Sigmoid colon (tissue), 7 donors: ENCODE results near the gene SCAPER. TPM values are rescaled to one million over a fixed set of nuclear protein-coding genes. Genes with fewer than 3 reads are reported as not detected.

Experiments used
- DNase-seq: peaks from one replicate; pipeline ENCODE4 v3.0.0-alpha.2; 2019
- H3K27ac ChIP-seq, 4 donors: fragments of 200-600 bp; sonication (generic); one replicate each; pipeline ENCODE4 v1.5.1; 2016 to 2019; ENCODE audit warnings: mild to moderate bottlenecking in 1 of 4
- H3K27me3 ChIP-seq, 3 donors: fragments of 200-600 bp; sonication (generic); one replicate each; pipeline ENCODE4 v1.5.1; 2019; ENCODE audit warnings: mild to moderate bottlenecking in 1 of 3
- H3K36me3 ChIP-seq, 4 donors: fragments of 200-600 bp; sonication (generic); one replicate each; pipeline ENCODE4 v1.5.1; 2016 to 2019
- H3K4me1 ChIP-seq, 4 donors: fragments of 200-600 bp; sonication (generic); one replicate each; pipeline ENCODE4 v1.5.1; 2017 to 2019
- H3K4me3 ChIP-seq, 4 donors: fragments of 200-600 bp; sonication (generic); one replicate each; pipeline ENCODE4 v1.5.1; 2017 to 2019; ENCODE audit warnings: mild to moderate bottlenecking in 2 of 4, moderate library complexity in 1 of 4
- H3K9me3 ChIP-seq, 4 donors: fragments of 200-600 bp in 3 of 4; sonication (generic) in 3 of 4; one replicate each; pipeline versions ENCODE4 v1.5.1 to v1.6.1; 2013 to 2019
- CTCF ChIP-seq, 4 experiments: fragments of 450-650 bp in 3 of 4; fragments of 200-600 bp in 1 of 4; IDR thresholded peaks; one replicate each; pipeline ENCODE4 v1.5.1; 2016 to 2019; ENCODE audit warnings: antibody characterized with exemption in 4 of 4, mild to moderate bottlenecking in 3 of 4, moderate library complexity in 2 of 4
- EP300 ChIP-seq, 4 donors: sonication (generic); formaldehyde crosslinking; IDR thresholded peaks; one replicate each; pipeline ENCODE4 v1.6.1; 2017; ENCODE audit warnings: antibody characterized with exemption in 4 of 4
- POLR2A ChIP-seq, 2 donors: fragments of 450-650 bp; IDR thresholded peaks; one replicate each; pipeline ENCODE4 v1.6.1; 2016; ENCODE audit warnings: antibody characterized with exemption in 2 of 2, mild to moderate bottlenecking in 2 of 2, moderate library complexity in 2 of 2
- POLR2AphosphoS5 ChIP-seq, 4 donors: sonication (generic); formaldehyde crosslinking; IDR thresholded peaks; one replicate each; pipeline ENCODE4 v1.6.1; 2017; ENCODE audit warnings: antibody characterized with exemption in 4 of 4
- WGBS, 2 donors: extraction: QIAGEN DNeasy Blood & Tissue Kit; methylation state at CpG; one replicate each; pipeline ENCODE4 v1.1.7; 2013; 5-methylcytosine and 5-hydroxymethylcytosine counted together
- intact Hi-C: fragments of 100-400 bp; cut with DNase I; formaldehyde crosslinking; loops from one replicate; pipeline ENCODE4 v1.15.1; 2023
- polyA plus RNA-seq, 3 donors: library from polyadenylated mRNA; stranded (reverse); fragments of 200-250 nt; gene quantifications; one replicate each; pipeline ENCODE4 v1.2.3, GENCODE V29; 2013
- total RNA-seq, 4 donors: library from RNA; depleted of rRNA; stranded (reverse); fragments of >200 nt; gene quantifications; one replicate each; pipeline ENCODE4 v1.1.0, GENCODE V29; 2016
- donor health status: healthy with polysubstance abuse.
- donor health status: Bipolar disorder and iron deficiency.
- donor health status: healthy.

The SCAPER gene
- total and polyA plus RNA-seq, 7 donors: 5.3 to 40.7 (median 22.5) TPM

GRCh38 chr15:76344893-76345582, 560.1 kb downstream of the SCAPER start:
- Histone ChIP-seq H3K4me1 (peaks cover 0 to 46% (median 37%) of the 10 kb centered on the region in 4 donors), H3K27me3 (peaks cover 56 to 89% (median 83%) of the 10 kb centered on the region in 3 donors), H3K36me3 (no peaks in the 10 kb centered on the region), H3K27ac (peak overlapping the region in 3 of 4 donors; percentile 67 to 76 (median 68)), H3K9me3 (no peaks in the 10 kb centered on the region), H3K4me3 (peak overlapping the region in 1 of 4 donors; percentile 53)
- intact Hi-C loops: no loop called here
- no peak for DNase-seq
- TF ChIP-seq EP300 (IDR thresholded peaks at IDR 0.05) (no peak), POLR2AphosphoS5 (IDR thresholded peaks at IDR 0.05) (no peak), CTCF (IDR thresholded peaks at IDR 0.05) (no peak), POLR2A (IDR thresholded peaks at IDR 0.05) (no peak)
- WGBS, 2 donors: 15 to 23% methylated on average over 3 of the region's 3 CpGs

- Histone ChIP-seq H3K4me1 (peaks cover 0 to 52% (median 44%) of the 10 kb centered on the region in 4 donors), H3K4me3 (peak overlapping the region in 2 of 4 donors; percentile 26 to 34), H3K27me3 (peaks cover 67 to 99% (median 94%) of the 10 kb centered on the region in 3 donors), H3K27ac (peak overlapping the region in 3 of 4 donors; percentile 53 to 64 (median 58)), H3K36me3 (no peaks in the 10 kb centered on the region), H3K9me3 (no peaks in the 10 kb centered on the region)
- no peak for TF ChIP-seq POLR2A (IDR thresholded peaks at IDR 0.05)
- no peak for TF ChIP-seq CTCF (IDR thresholded peaks at IDR 0.05)
- no peak for TF ChIP-seq POLR2AphosphoS5 (IDR thresholded peaks at IDR 0.05)
- TF ChIP-seq EP300 (IDR thresholded peaks at IDR 0.05): no peak
- WGBS, 2 donors: 27 to 28% methylated on average over 16 of the region's 16 CpGs
- intact Hi-C loops: no loop called here
- no peak for DNase-seq
These were observed 561.7 kb downstream of the SCAPER start for GRCh38 chr15:76343313-76343996.

- Histone ChIP-seq H3K4me3 (peak overlapping the region in 3 of 4 donors; percentile 23 to 34 (median 26)), H3K27me3 (peaks cover 74 to 100% (median 96%) of the 10 kb centered on the region in 3 donors), H3K9me3 (no peaks in the 10 kb centered on the region), H3K36me3 (no peaks in the 10 kb centered on the region), H3K4me1 (peaks cover 0 to 58% (median 51%) of the 10 kb centered on the region in 4 donors), H3K27ac (peak overlapping the region in 3 of 4 donors; percentile 53 to 64 (median 58))
- TF ChIP-seq CTCF (IDR thresholded peaks at IDR 0.05) (no peak), POLR2AphosphoS5 (IDR thresholded peaks at IDR 0.05) (peak in 1 of 4 donors; percentile 28), POLR2A (IDR thresholded peaks at IDR 0.05) (no peak)
- intact Hi-C loops: no loop called here
- WGBS, 2 donors: 11 to 19% methylated on average over 87 of the region's 87 CpGs
- DNase-seq: peak; percentile 86
These were observed 562.5 kb downstream of the SCAPER start for GRCh38 chr15:76342382-76343201.

GRCh38 chr15:76342058-76342381, 563.1 kb downstream of the SCAPER start:
- H3K27ac ChIP-seq: peak overlapping the region in 3 of 4 donors; percentile 53 to 64 (median 58)
- H3K4me3 ChIP-seq: peak overlapping the region in 1 of 4 donors; percentile 50
- no peak for DNase-seq
- WGBS, 2 donors: 16 to 27% methylated on average over 20 of the region's 20 CpGs
- intact Hi-C loops: no loop called here
- H3K9me3 ChIP-seq: no peaks in the 10 kb centered on the region
- no peak for TF ChIP-seq POLR2AphosphoS5 (IDR thresholded peaks at IDR 0.05)
- no peak for TF ChIP-seq POLR2A (IDR thresholded peaks at IDR 0.05)
- no peak for TF ChIP-seq CTCF (IDR thresholded peaks at IDR 0.05)
- no peak for TF ChIP-seq EP300 (IDR thresholded peaks at IDR 0.05)
- peaks cover 74 to 100% (median 95%) of the 10 kb centered on the region in 3 donors for H3K27me3 ChIP-seq
- no peaks in the 10 kb centered on the region for H3K36me3 ChIP-seq
- H3K4me1 ChIP-seq: peaks cover 0 to 59% (median 50%) of the 10 kb centered on the region in 4 donors
